Stomach (tissue), 4 donors: Measurements from ENCODE around the gene NBPF26.
"Not testable (repeated sequence)": the region's sequence is repeated elsewhere in the genome, so short reads cannot be mapped to it uniquely, and the experiment has no call there.

Source experiments
- CTCF ChIP-seq, 7 experiments: fragments of 450-650 bp in 4 of 7; fragments of 200-600 bp in 3 of 7; sonication (generic) in 3 of 7; IDR thresholded peaks; one replicate each; pipeline ENCODE4 v1.5.1; 2016 to 2019; ENCODE audit warnings: antibody characterized with exemption in 7 of 7, control low read depth in 2 of 7, mild to moderate bottlenecking in 1 of 7
- EP300 ChIP-seq: sonication (generic); formaldehyde crosslinking; IDR thresholded peaks from one replicate; pipeline ENCODE4 v1.6.1; 2017; ENCODE audit warnings: antibody characterized with exemption
- POLR2A ChIP-seq, 4 donors: fragments of 450-650 bp; IDR thresholded peaks; one replicate each; pipeline ENCODE4 v1.6.1; 2016; ENCODE audit warnings: antibody characterized with exemption in 4 of 4, control low read depth in 2 of 4, mild to moderate bottlenecking in 1 of 4, moderate library complexity in 1 of 4
- POLR2AphosphoS5 ChIP-seq, 3 donors: sonication (generic); formaldehyde crosslinking; IDR thresholded peaks; one replicate each; pipeline ENCODE4 v1.6.1; 2016; ENCODE audit warnings: antibody characterized with exemption in 3 of 3

DNA sequence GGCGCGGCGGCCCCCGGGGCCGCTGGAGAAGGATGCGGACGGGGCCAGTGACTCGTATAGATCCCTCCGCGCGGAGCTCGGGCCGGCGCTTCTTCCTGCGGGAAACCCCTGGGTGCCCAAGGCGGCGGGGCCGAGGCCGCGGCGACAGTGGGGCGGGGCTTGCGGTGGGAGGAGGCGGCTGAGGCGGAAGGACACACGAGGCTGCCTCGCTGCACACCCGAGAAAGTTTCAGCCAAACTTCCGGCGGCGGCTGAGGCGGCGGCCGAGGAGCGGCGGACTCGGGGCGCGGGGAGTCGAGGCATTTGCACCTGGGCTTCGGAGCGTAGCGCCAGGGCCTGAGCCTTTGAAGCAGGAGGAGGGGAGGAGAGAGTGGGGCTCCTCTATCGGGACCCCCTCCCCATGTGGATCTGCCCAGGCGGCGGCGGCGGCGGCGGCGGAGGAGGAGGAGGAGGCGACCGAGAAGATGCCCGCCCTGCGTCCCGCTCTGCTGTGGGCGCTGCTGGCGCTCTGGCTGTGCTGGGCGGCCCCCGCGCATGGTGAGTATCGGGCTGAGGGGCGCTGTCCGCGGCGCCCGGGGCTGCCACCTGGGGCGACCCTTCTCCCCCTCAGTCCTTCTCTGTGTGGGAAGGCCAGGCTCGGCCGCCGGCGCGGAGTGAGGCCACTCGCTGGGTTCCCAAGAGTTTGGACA, at the start of gene NBPF26:
- not testable (repeated sequence) for TF ChIP-seq CTCF (IDR thresholded peaks at IDR 0.05); POLR2A (IDR thresholded peaks at IDR 0.05); EP300
- peak in 1 of 3 donors; percentile 68 for TF ChIP-seq POLR2AphosphoS5 (IDR thresholded peaks at IDR 0.05)
